Measurements from ENCODE around the gene CRY2.

- TF ChIP-seq CTCF (conservative IDR thresholded peaks at IDR 0.05 in 1 of 2, IDR thresholded peaks at IDR 0.05 in 1 of 2; ENCODE audit: extremely low read depth in 1 of 2, insufficient read depth in 1 of 2, low read depth in 1 of 2, low read length in 2 of 2) = no peak
- no peak for TF ChIP-seq EZH2 (IDR thresholded peaks at IDR 0.05; ENCODE audit: borderline replicate concordance, low read length)
Observed at GRCh38 chr11:45913942-45914635, 66.8 kb downstream of the CRY2 start.
